Measurements from ENCODE around the gene DCPS.
"Not testable (repeated sequence)": the region's sequence is repeated elsewhere in the genome, so short reads cannot be mapped to it uniquely, and the experiment has no call there.

The DCPS gene

DNA sequence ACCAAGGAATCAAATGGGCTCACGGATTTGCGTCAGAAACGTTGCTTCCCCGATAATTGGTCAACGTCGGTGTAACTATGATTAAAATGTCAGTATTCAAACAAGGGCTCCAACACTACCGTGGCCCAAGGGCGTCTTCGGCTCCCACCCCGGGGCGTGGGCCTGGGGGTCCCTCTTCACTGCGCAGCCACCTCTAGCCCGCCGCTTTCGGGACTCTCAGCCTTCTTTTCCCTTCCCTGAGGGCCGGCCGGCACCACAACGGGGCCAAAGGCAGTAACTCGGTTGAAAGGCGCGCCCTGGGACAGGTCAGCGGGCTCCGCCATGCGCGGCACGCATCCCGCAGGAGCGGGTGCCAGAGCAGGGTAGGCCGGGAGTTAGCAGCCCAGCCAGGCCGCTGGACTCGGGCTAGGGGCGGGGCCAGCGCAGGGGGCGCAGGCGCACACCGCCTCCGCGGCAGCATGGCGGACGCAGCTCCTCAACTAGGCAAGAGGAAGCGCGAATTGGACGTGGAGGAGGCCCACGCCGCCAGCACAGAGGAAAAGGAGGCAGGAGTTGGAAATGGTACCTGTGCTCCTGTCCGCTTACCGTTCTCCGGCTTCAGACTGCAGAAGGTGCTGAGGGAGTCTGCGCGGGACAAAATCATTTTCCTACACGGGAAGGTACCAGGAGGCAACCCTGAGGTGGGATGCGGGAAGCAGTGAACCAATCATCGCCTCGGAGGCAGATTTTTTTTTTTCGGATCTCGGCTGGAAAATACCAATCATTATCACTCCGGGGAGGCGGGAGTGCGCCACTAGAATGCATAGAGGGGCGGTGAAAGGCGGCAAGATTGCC is at the start of gene DCPS:
Gene DCPS (plus strand): TSS at position 438 of the 834 bp plus-strand sequence. CDS start 21 bp downstream, at position 459.
- DNase-seq (ENCODE audit: low read depth), result peak; percentile 90

DNA sequence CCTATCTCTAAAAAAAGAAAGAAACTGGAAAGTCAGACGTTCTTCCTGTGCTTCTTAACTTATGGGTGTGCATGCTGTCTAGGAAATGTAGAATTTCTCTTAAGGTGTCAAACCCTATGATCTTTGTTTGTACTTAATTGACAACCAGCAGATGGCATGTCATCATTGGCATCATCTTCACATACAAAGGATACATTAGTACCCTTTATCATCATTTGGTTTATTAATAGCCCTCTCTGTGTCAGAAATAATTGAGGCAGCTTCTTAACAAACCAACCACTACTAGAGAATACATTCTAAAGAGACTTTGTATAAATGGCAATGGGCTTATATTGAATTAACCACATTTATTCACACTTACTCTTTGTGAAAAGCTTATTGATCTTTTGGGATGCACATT is 49.0 kb upstream of the DCPS start:
- DNase-seq (ENCODE audit: low read depth), result no peak

DNA sequence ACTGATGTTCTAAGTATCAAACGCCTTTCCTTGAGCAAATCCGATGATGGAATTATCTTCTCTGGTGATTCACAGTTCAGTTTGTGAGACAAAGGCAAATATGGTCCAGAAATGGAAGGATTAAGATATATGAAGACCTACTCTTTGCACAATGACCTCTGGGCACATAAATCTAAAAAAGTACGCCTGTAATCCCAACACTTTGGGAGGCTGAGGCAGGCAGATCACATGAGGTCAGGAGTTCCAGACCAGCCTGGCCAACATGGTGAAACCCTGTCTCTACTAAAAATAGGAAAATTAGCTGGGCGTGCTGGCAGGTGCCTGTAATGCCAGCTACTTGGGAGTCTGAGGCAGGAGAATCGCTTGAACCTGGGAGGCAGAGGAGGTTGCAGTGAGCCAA is 48.4 kb upstream of the DCPS start:
- DNase-seq (ENCODE audit: low read depth), result not testable (repeated sequence)

DNA sequence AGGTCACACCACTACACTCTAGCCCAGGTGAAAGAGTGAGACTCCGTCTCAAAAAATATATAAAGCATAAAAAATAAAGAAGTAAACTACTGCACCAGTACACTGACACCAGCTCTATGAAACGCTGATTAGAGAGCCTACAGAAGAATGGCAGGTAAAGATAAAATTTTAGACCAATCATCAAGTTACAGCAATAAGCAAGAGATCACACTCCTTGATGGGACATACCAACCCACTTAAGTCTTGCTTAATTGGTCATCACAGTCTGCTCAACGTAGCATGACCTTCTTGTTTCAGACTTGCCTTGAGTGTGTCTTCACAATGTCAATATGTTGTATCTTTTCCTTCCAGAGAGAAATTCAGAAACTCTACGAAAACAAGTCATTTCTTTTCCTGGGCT is 47.6 kb upstream of the DCPS start:
- DNase-seq (ENCODE audit: low read depth), result no peak

- DNase-seq (ENCODE audit: low read depth), result no peak
Observed at GRCh38 chr11:126257144-126257543, 46.7 kb upstream of the DCPS start.

- peak; percentile 38 for DNase-seq (ENCODE audit: low read depth)
Observed at GRCh38 chr11:126257764-126258163, 46.1 kb upstream of the DCPS start.

DNA sequence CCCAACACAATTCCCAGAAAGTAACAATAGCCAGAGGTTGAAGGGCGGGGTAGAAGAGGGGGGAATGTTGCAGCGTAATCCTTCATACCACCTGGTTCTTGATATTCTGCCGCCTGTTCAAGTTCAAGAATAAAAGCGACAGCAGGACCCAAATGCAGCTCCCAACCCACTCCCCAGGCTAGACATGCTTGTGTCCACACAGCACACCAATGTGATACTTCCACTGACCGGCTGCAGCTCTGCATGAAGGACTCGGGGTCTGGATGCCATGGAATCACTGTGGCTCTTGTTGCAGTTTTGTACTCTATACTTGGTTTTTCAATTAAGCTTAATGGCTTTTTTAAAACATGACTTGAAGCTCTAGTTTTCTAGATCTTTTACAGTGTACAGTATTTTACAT is 41.6 kb upstream of the DCPS start:
- DNase-seq (ENCODE audit: low read depth), result no peak

GRCh38 chr11:126263489-126263888 is 40.4 kb upstream of the DCPS start:
- DNase-seq (ENCODE audit: low read depth), result no peak

GRCh38 chr11:126265811-126266210 is 38.0 kb upstream of the DCPS start:
- peak; percentile 28 for DNase-seq (ENCODE audit: low read depth)

- DNase-seq (ENCODE audit: low read depth), result no peak
Observed at GRCh38 chr11:126267650-126268049, 36.2 kb upstream of the DCPS start.

- no peak for DNase-seq (ENCODE audit: low read depth)
Observed at GRCh38 chr11:126268361-126268707, 35.5 kb upstream of the DCPS start.

GRCh38 chr11:126268708-126269579 is 34.9 kb upstream of the DCPS start, which contains the start of the genes FOXRED1 and SRPRA:
Gene FOXRED1 (plus strand): TSS chr11:126269154. CDS start chr11:126269207, 53 bp downstream.
Gene SRPRA (minus strand): TSS chr11:126268895. CDS start chr11:126268804, 91 bp downstream.
- DNase-seq (ENCODE audit: low read depth), result peak; percentile 99

- DNase-seq (ENCODE audit: low read depth), result no peak
Observed at GRCh38 chr11:126277322-126277721, 26.5 kb upstream of the DCPS start.

DNA sequence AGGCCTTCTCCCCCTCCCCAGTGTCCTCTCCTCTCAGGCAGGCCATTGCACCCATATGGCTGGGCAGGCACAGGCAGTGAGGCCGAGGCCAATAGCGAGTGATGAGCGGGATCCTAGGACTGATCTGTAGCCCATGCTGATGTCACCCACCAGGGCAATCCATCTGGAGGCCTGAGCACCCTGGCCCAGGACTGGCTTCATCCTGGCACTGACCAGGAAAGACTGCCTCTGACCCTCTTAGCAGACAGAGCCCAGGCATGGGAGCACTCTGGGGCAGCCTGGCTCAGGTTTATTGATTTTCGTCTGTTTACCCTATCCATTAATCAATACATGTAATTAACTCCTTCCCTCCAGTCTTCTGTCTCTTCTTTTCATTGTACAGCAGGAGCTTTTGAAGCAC is 26.1 kb upstream of the DCPS start:
- DNase-seq (ENCODE audit: low read depth), result no peak

DNA sequence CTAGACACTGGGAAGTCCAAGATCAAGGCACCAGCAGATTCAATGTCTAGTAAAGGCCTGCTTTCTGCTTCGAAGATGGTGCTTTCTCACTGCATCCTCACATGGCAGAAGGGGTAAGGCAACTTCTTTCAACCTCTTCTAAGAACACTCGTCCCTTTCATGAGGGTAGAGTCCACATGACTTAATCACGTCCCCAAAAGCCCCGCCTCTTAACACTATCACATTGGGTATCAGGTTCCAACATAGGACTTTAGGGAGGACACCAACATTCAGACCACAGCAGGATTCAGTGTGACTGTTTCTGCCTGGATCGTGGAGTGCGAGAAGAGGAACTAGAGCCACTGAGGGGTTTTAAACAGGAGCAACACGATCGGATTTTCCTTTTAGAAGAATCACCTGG is 24.7 kb upstream of the DCPS start:
- DNase-seq (ENCODE audit: low read depth), result no peak

DNA sequence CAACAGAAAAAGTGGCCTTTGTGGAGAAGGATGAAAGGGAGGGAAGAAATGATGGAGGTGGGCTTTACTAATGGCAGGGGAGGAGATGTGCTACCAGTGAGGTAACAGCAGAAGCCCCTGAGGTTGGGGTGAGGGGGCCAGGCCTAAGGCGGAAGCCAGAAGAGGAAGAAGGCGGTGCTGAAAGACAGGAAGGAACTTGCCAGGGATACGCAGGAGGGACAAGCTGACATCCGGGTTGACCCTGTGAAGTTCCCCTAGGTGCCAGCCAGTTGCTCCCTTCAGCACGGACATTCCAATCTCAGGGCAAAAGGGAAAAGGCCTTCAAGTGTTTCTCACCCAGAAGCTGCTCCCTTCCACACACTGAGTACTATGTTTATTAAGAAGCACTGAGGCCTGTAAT is 23.3 kb upstream of the DCPS start:
- no peak for DNase-seq (ENCODE audit: low read depth)

DNA sequence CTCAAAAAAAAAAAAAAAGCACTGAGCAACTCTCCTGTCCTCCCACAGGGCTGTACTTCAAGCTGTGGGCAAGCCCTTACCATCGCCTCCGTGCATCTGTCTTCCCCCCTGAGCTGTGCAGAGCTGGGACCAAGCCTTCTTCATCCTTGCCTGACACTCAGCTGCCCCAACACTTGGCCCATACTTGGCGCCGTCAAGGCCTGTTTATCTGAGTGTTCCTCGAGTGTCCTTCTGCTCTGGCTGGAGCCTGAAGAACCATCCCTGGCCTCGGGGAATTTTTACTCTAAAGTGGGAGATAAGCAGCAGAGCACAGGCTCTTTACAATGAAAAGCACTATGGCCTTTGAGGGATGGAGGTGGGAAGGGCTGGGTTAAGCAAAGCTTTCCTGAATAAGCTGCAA is 22.6 kb upstream of the DCPS start:
- no peak for DNase-seq (ENCODE audit: low read depth)

- no peak for DNase-seq (ENCODE audit: low read depth)
Observed at GRCh38 chr11:126281666-126282175, 22.1 kb upstream of the DCPS start.

- DNase-seq (ENCODE audit: low read depth), result peak; percentile 29
Observed at GRCh38 chr11:126282361-126282735, 21.5 kb upstream of the DCPS start.

DNA sequence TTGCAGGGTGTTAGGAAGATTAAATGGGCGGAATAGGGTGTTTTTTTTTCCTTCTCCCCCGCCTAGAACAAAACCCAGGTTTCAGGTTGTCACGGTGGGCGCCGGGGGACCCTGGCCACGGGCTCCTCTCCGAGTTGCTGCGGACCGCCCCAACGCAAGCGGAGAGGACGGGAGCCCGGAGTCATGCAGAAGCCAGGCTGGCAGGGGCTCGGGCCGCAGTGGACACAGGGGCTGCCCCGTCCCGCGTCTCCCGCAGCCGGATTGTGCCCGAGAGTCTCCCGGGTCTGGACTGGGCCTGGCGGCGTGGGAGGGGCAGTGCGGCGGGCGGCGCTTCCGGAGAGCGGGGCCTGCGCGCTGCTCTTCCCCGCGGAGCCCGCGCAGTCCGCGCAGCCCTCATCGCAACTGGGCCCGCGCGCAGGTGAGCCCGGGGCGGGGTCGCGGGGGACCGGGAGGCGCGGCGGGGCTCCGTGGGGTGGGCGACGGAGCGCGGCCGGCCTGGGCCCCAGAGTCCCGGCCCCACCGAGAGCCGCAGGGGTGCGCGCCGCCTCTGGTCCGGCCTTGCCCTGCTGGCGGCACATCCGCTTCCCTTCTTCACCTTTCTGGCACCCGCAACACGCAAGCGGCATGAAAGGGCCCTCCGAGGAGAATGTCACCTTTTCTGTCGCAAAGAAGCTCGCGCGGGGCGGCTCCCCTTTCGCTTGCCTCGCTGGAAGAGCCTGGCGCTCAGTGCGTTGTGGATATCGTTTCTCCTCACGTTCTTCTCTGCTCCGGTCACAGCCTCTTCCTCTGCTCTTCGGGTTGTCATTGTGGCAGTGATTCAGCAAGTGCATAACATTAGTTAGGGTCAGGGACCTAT is 20.9 kb upstream of the DCPS start, which contains the start of gene TIRAP:
Gene TIRAP (plus strand): TSS at position 358 of the 856 bp plus-strand sequence. CDS start 7,802 bp downstream, outside the sequence.
- peak; percentile 62 for DNase-seq (ENCODE audit: low read depth)

- DNase-seq (ENCODE audit: low read depth), result peak; percentile 83
Observed at GRCh38 chr11:126284829-126285228, 19.0 kb upstream of the DCPS start.

- DNase-seq (ENCODE audit: low read depth), result no peak
Observed at GRCh38 chr11:126288237-126288636, 15.6 kb upstream of the DCPS start.

Measured in fibroblast of gingiva (primary cell).